GM12864 (cell line): Measurements from ENCODE around the gene TUBA3C.
"Not testable (repeated sequence)": the region's sequence is repeated elsewhere in the genome, so short reads cannot be mapped to it uniquely, and the experiment has no call there.

Source experiments
- DNase-seq: peaks from one replicate; pipeline ENCODE4 v3.0.0-alpha.2; 2011; ENCODE audit warnings: low read depth
- H3K4me3 ChIP-seq: 2 replicates; pipeline ENCODE4 v1.5.1; 2011; ENCODE audit warnings: mild to moderate bottlenecking, low read depth, low read length, control low read depth
- TF ChIP-seq, protein P1 (sequence below): IDR thresholded peaks from 2 replicates; pipeline ENCODE4 v1.5.1; 2011; ENCODE audit warnings: low read depth, mild to moderate bottlenecking, moderate library complexity, low read length, control low read depth, inconsistent platforms; ENCODE audit errors: missing control alignments

TUBA3C gene

DNA sequence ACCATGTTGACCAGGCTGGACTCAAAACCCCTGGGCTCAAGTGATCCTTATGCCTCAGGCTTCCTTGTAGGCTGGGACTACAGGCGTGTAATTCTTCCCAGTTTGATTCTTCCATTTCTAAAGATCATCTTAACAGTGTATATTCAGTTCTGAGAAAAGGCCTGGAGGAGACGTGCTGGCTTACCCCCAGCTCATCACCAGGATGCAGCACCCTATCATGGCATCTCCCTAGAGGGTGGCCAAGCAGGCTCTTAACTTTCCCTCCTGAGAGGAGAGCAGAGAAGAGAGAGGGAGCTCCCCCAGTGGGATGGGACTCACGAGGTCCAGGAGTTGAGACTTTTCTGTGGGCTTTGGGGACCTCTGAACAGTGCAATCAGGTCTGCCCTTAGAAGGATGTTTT is 2.1 kb upstream of the TUBA3C start:
- DNase-seq = no peak
- TF ChIP-seq, protein P1, sequence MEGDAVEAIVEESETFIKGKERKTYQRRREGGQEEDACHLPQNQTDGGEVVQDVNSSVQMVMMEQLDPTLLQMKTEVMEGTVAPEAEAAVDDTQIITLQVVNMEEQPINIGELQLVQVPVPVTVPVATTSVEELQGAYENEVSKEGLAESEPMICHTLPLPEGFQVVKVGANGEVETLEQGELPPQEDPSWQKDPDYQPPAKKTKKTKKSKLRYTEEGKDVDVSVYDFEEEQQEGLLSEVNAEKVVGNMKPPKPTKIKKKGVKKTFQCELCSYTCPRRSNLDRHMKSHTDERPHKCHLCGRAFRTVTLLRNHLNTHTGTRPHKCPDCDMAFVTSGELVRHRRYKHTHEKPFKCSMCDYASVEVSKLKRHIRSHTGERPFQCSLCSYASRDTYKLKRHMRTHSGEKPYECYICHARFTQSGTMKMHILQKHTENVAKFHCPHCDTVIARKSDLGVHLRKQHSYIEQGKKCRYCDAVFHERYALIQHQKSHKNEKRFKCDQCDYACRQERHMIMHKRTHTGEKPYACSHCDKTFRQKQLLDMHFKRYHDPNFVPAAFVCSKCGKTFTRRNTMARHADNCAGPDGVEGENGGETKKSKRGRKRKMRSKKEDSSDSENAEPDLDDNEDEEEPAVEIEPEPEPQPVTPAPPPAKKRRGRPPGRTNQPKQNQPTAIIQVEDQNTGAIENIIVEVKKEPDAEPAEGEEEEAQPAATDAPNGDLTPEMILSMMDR = no peak
- H3K4me3 ChIP-seq = no peak overlapping the region

DNA sequence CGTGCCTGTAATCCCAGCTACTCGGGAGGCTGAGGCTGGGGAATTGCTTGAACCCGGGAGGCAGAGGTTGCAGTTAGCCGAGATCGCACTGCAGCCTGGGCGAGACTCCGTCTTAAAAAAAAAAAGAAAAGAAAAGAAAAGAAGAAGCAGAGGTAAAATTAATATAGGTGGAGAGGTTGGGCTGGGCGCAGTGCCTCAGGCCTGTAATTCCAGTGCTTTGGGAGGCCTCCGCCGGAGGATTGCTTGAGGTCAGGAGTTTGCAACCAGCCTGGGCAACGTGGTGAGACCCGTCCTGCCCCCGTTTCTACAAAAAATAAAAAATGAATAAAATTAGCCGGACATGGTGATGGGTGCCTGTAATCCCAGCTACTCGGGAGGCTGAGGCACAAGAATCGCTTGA is 912 bp upstream of the TUBA3C start:
- DNase-seq = no peak
- H3K4me3 ChIP-seq = no peak overlapping the region
- TF ChIP-seq, protein P1 = no peak

DNA sequence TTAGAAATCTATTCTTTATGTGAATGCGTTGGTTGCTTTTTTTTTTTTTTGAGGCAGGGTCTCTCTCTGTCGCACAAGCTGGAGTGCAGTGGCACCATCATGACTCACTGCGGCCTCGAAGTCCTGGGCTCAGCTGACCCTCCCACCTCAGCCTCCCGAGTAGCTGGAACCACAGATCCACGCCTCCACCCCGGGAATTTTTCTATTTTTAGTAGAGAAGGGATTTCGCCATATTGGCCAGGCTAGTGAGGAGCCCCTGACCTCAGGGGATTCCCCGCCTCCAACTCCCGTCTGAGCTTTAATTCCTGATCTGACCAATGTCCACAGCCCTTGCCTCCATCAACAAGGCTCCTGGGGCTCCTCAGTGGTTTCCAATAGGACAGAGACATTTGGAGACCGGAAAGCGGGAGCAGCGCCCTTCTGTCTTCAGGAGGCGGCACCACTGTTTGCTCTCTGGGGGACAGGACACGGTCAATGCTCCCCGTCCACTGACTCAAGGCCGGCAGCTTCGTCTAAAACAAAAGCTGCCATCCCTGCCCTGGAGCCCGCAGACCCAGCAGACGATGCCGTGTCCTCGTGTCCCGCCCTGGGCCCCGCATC is 503 bp downstream of the TUBA3C start:
- H3K4me3 ChIP-seq = no peak overlapping the region
- TF ChIP-seq, protein P1 = no peak
- no peak for DNase-seq

DNA sequence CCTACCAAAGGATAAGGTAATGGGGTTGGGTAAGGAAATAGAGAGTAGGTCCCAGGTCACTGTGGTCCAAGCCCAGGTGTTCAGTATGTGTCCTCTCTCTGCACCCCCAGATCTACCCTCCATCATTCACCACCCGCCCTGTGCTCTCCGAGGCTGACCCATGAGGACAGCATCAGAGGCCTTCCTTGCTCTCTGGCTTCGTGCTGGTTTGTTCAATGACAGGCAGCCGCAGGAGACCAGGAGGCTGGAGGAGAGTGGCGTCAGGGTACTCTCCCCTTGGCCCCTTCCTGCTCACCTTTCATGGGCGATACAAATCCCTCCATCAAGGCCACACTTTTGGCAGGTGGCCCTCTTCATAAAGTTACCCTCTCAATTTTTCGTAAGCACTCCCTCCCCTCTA is 1.7 kb downstream of the TUBA3C start:
- TF ChIP-seq, protein P1 = no peak
- no peak overlapping the region for H3K4me3 ChIP-seq

DNA sequence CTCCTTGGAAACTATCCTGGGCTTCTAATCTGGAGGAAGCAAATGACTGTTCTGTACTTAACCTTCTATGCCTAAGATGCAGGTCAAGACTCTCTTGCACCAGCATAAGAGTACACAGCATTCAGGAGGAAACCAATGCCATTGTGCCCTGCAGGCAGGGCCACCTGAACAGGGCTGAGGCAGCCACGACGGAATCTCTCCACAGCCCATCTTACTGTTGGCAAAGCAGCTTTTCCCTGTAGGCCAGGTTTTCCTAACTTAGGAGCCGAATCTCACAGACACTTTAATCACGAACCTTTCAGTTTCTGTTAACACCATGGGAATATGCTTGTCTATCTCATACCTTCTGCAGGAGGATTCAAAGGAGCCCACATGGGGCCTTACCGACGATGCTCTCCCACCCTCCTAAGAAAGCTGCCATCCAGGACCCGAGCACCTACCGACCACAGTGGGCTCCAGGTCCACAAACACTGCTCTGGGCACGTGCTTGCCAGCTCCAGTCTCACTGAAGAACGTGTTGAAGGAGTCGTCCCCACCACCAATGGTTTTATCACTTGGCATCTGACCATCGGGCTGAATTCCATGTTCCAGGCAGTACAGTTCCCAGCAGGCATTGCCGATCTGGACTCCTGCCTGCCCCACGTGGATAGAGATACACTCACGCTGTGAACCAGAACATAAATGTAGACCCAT is 2.6 kb downstream of the TUBA3C start:
- no peak overlapping the region for H3K4me3 ChIP-seq
- no peak for DNase-seq
- TF ChIP-seq, protein P1 = no peak

More for the DNA sequence above, 1.7 kb downstream of the TUBA3C start:
- no peak for DNase-seq

DNA sequence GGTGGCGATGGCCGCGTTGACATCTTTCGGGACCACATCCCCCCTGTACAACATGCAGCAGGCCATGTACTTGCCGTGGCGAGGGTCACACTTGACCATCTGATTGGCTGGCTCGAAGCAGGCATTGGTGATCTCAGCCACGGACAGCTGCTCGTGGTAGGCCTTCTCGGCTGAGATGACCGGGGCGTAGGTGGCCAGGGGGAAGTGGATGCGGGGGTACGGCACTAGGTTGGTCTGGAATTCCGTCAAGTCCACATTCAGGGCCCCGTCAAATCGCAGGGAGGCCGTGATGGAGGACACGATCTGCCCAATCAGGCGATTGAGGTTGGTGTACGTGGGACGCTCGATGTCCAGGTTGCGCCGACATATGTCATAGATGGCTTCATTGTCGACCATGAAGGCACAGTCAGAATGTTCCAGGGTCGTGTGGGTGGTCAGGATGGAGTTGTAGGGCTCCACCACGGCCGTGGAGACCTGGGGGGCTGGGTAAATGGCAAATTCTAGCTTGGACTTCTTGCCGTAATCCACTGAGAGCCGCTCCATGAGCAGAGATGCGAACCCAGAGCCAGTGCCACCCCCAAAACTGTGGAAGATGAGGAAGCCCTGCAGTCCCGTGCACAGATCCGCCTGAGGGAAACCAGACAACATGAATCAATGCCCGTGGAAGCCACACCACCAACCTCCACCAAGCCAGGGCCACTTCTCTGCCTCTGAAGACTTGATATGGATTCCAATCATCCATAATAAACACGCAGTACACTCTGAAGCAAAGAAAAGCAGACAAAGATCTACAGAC is 4.4 kb downstream of the TUBA3C start:
- not testable (repeated sequence) for H3K4me3 ChIP-seq, DNase-seq

DNA sequence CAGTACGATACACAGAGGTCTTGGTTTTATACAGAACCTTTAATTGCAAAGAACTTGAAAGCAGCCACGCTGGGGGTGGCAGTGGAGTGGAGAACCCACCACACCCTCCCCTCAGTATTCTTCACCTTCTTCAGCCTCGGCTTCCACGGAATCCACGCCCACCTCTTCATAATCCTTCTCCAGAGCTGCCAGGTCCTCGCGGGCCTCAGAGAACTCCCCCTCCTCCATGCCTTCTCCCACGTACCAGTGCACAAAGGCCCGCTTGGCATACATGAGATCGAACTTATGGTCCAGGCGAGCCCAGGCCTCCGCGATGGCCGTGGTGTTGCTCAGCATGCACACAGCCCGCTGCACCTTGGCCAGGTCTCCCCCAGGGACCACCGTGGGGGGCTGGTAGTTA is 7.9 kb downstream of the TUBA3C start:
- no peak overlapping the region for H3K4me3 ChIP-seq
- no peak for DNase-seq
- TF ChIP-seq, protein P1 = no peak
